ENCODE data around the gene QSOX2. TPM values are rescaled to one million over a fixed set of nuclear protein-coding genes. Genes with fewer than 3 reads are reported as not detected.

QSOX2 gene
- polyA plus RNA-seq, 4 donors: 1.4 to 11.0 (median 4.3) TPM

DNA sequence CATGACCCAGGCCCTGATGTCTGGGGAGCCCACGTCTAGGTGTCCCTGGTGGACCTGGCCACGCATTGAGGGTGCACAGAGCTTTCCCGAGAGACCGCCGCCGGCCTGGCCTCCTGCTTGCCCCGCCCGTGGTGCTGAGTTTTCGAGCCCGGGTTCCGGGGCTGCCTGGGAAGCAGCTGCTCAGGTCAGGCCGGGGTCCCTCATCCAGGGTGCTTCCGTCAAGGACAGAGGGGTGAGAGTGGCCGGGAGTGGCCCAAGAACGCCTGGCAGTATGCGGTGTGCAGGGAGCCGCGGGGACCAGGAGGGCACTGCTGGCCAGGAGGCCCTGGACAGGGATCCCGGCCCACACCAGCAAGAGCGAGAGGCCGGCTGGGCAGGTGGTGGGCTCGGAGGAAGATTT is 38.7 kb upstream of the QSOX2 start:
- DNase-seq: no peak
- no peak for FAIRE-seq
- Histone ChIP-seq H3K4me1 (ENCODE audit: control insufficient read depth in 3 of 3, insufficient read depth in 2 of 3, low read depth in 1 of 3, low read length in 2 of 3) (peaks cover 0 to 3% (median 0%) of the 10 kb centered on the region in 3 donors), H3K36me3 (ENCODE audit: control insufficient read depth in 3 of 3, insufficient read depth in 2 of 3, low read depth in 1 of 3, low read length in 3 of 3) (no peaks in the 10 kb centered on the region), H3K9me3 (ENCODE audit: control insufficient read depth in 2 of 2, insufficient read depth in 1 of 2, low read depth in 1 of 2, low read length in 1 of 2) (peaks cover 0 to 4% of the 10 kb centered on the region in 2 donors), H3K27ac (ENCODE audit: low read depth in 1 of 3, low read length in 2 of 3) (no peak overlapping the region), H3K27me3 (ENCODE audit: control insufficient read depth in 3 of 3, insufficient read depth in 3 of 3, low read length in 3 of 3) (peaks cover 0 to 4% (median 0%) of the 10 kb centered on the region in 3 donors), H3K4me3 (ENCODE audit: low read depth in 1 of 3, low read length in 3 of 3) (no peak overlapping the region)
- WGBS, 3 donors: 57 to 71% (median 67%) methylated on average over 18 to 22 of the region's 22 CpGs

GRCh38 chr9:136283291-136284235 is 38.0 kb upstream of the QSOX2 start:
- H3K9me3 ChIP-seq (ENCODE audit: control insufficient read depth in 2 of 2, insufficient read depth in 1 of 2, low read depth in 1 of 2, low read length in 1 of 2): peaks cover 0 to 4% of the 10 kb centered on the region in 2 donors
- H3K27ac ChIP-seq (ENCODE audit: low read depth in 1 of 3, low read length in 2 of 3): no peak overlapping the region
- peaks cover 0 to 4% (median 0%) of the 10 kb centered on the region in 3 donors for H3K27me3 ChIP-seq (ENCODE audit: control insufficient read depth in 3 of 3, insufficient read depth in 3 of 3, low read length in 3 of 3)
- DNase-seq (peak; percentile 77 to 80), FAIRE-seq (no peak)
- 3 to 19% (median 10%) methylated on average over 29 to 31 of the region's 32 CpGs for WGBS, 3 donors
- H3K4me1 ChIP-seq (ENCODE audit: control insufficient read depth in 3 of 3, insufficient read depth in 2 of 3, low read depth in 1 of 3, low read length in 2 of 3): peaks cover 0 to 3% (median 0%) of the 10 kb centered on the region in 3 donors
- H3K36me3 ChIP-seq (ENCODE audit: control insufficient read depth in 3 of 3, insufficient read depth in 2 of 3, low read depth in 1 of 3, low read length in 3 of 3): no peaks in the 10 kb centered on the region
- peak overlapping the region in 1 of 3 donors; percentile 0 for H3K4me3 ChIP-seq (ENCODE audit: low read depth in 1 of 3, low read length in 3 of 3)

GRCh38 chr9:136282272-136282861 is 36.8 kb upstream of the QSOX2 start:
- FAIRE-seq (no peak), DNase-seq (peak in 1 of 2 donors; percentile 15)
- Histone ChIP-seq H3K27me3 (ENCODE audit: control insufficient read depth in 3 of 3, insufficient read depth in 3 of 3, low read length in 3 of 3) (peaks cover 0 to 4% (median 0%) of the 10 kb centered on the region in 3 donors), H3K9me3 (ENCODE audit: control insufficient read depth in 2 of 2, insufficient read depth in 1 of 2, low read depth in 1 of 2, low read length in 1 of 2) (peaks cover 0 to 4% of the 10 kb centered on the region in 2 donors), H3K27ac (ENCODE audit: low read depth in 1 of 3, low read length in 2 of 3) (no peak overlapping the region), H3K4me1 (ENCODE audit: control insufficient read depth in 3 of 3, insufficient read depth in 2 of 3, low read depth in 1 of 3, low read length in 2 of 3) (peaks cover 0 to 3% (median 0%) of the 10 kb centered on the region in 3 donors), H3K4me3 (ENCODE audit: low read depth in 1 of 3, low read length in 3 of 3) (no peak overlapping the region), H3K36me3 (ENCODE audit: control insufficient read depth in 3 of 3, insufficient read depth in 2 of 3, low read depth in 1 of 3, low read length in 3 of 3) (no peaks in the 10 kb centered on the region)
- WGBS, 3 donors: 25 to 58% (median 25%) methylated on average over 14 of the region's 14 CpGs

- H3K4me1 ChIP-seq (ENCODE audit: control insufficient read depth in 3 of 3, insufficient read depth in 2 of 3, low read depth in 1 of 3, low read length in 2 of 3): peaks cover 0 to 3% (median 0%) of the 10 kb centered on the region in 3 donors
- H3K36me3 ChIP-seq (ENCODE audit: control insufficient read depth in 3 of 3, insufficient read depth in 2 of 3, low read depth in 1 of 3, low read length in 3 of 3): no peaks in the 10 kb centered on the region
- 82 to 87% (median 87%) methylated on average over 36 to 39 of the region's 39 CpGs for WGBS, 3 donors
- FAIRE-seq: no peak
- peaks cover 0 to 4% of the 10 kb centered on the region in 2 donors for H3K9me3 ChIP-seq (ENCODE audit: control insufficient read depth in 2 of 2, insufficient read depth in 1 of 2, low read depth in 1 of 2, low read length in 1 of 2)
- DNase-seq: no peak
- peaks cover 0 to 1% (median 0%) of the 10 kb centered on the region in 3 donors for H3K27me3 ChIP-seq (ENCODE audit: control insufficient read depth in 3 of 3, insufficient read depth in 3 of 3, low read length in 3 of 3)
- H3K27ac ChIP-seq (ENCODE audit: low read depth in 1 of 3, low read length in 2 of 3): no peak overlapping the region
- no peak overlapping the region for H3K4me3 ChIP-seq (ENCODE audit: low read depth in 1 of 3, low read length in 3 of 3)
These were observed 36.0 kb upstream of the QSOX2 start for GRCh38 chr9:136281421-136282271.

DNA sequence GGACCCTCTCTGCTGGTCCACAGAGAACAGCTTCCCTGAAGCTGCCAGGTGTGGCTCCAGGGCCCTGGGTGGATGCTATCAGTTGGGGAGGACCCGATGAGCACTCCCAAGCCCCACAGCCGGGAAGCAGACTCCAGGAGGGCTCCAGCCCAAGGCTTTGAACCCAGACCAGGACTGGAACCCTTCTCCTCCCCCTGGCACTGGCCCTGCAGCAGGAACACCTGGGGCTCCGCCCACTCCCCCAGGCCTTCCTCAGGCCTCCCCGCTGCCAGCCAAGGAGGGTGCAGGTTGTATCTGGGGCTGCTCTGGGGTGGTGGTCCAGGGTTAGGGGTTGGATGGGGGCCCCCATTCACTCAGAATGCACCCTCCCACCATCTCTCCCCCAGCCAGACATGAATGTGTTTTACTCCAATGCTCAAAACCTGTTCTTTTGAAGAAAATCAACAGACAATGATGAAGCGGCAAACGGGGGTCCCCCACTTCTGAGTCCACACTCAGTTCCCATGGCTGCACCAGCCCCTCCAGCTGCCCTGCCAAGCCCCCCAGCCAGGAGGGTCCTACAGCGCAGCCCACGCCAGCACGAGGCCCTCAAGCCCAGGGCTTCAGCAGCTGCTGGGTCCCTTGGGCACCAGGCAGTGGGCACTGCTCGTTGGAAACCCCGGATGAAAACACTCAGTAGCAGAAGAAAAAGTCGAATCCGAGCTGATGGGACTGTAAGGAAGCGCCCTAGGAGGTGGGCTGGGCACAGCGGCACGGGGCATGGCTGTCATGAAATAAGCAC is 35.1 kb upstream of the QSOX2 start:
- FAIRE-seq (no peak), DNase-seq (no peak)
- Histone ChIP-seq H3K27ac (ENCODE audit: low read depth in 1 of 3, low read length in 2 of 3) (no peak overlapping the region), H3K4me1 (ENCODE audit: control insufficient read depth in 3 of 3, insufficient read depth in 2 of 3, low read depth in 1 of 3, low read length in 2 of 3) (peaks cover 0 to 3% (median 0%) of the 10 kb centered on the region in 3 donors), H3K4me3 (ENCODE audit: low read depth in 1 of 3, low read length in 3 of 3) (no peak overlapping the region), H3K27me3 (ENCODE audit: control insufficient read depth in 3 of 3, insufficient read depth in 3 of 3, low read length in 3 of 3) (peaks cover 0 to 3% (median 0%) of the 10 kb centered on the region in 3 donors), H3K9me3 (ENCODE audit: control insufficient read depth in 2 of 2, insufficient read depth in 1 of 2, low read depth in 1 of 2, low read length in 1 of 2) (peaks cover 0 to 4% of the 10 kb centered on the region in 2 donors), H3K36me3 (ENCODE audit: control insufficient read depth in 3 of 3, insufficient read depth in 2 of 3, low read depth in 1 of 3, low read length in 3 of 3) (no peaks in the 10 kb centered on the region)
- 78 to 86% (median 82%) methylated on average over 16 of the region's 16 CpGs for WGBS, 3 donors

- Histone ChIP-seq H3K4me3 (ENCODE audit: low read depth in 1 of 3, low read length in 3 of 3) (no peak overlapping the region), H3K4me1 (ENCODE audit: control insufficient read depth in 3 of 3, insufficient read depth in 2 of 3, low read depth in 1 of 3, low read length in 2 of 3) (peaks cover 0 to 3% (median 0%) of the 10 kb centered on the region in 3 donors), H3K27ac (ENCODE audit: low read depth in 1 of 3, low read length in 2 of 3) (no peak overlapping the region), H3K27me3 (ENCODE audit: control insufficient read depth in 3 of 3, insufficient read depth in 3 of 3, low read length in 3 of 3) (peaks cover 0 to 6% (median 0%) of the 10 kb centered on the region in 3 donors), H3K36me3 (ENCODE audit: control insufficient read depth in 3 of 3, insufficient read depth in 2 of 3, low read depth in 1 of 3, low read length in 3 of 3) (no peaks in the 10 kb centered on the region), H3K9me3 (ENCODE audit: control insufficient read depth in 2 of 2, insufficient read depth in 1 of 2, low read depth in 1 of 2, low read length in 1 of 2) (peaks cover 0 to 4% of the 10 kb centered on the region in 2 donors)
- 85 to 87% (median 86%) methylated on average over 6 of the region's 6 CpGs for WGBS, 3 donors
- no peak for DNase-seq
- no peak for FAIRE-seq
These were observed 33.9 kb upstream of the QSOX2 start for GRCh38 chr9:136279471-136279870.

DNA sequence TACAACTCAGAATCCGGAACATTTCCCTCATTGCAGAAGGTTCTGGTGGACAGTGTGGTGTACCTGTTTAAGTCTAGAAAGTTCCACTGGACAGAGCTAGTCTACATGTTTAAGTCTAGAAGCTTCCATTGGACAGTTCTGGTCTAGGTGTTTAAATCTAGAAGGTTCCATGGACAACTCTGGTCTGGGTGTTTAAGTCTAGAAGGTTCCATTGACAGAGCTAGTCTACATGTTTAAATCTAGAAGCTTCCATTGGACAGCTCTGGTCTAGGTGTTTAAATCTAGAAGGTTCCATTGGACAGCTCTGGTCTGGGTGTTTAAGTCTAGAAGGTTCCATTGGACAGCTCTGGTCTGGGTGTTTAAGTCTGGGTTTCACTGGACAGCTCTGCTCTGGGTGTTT is 33.3 kb upstream of the QSOX2 start:
- H3K27ac ChIP-seq (ENCODE audit: low read depth in 1 of 3, low read length in 2 of 3): no peak overlapping the region
- DNase-seq: no peak
- no peak overlapping the region for H3K4me3 ChIP-seq (ENCODE audit: low read depth in 1 of 3, low read length in 3 of 3)
- H3K9me3 ChIP-seq (ENCODE audit: control insufficient read depth in 2 of 2, insufficient read depth in 1 of 2, low read depth in 1 of 2, low read length in 1 of 2): peaks cover 0 to 4% of the 10 kb centered on the region in 2 donors
- WGBS, 3 donors: 81 to 95% (median 88%) methylated on average over 1 of the region's 1 CpG
- H3K27me3 ChIP-seq (ENCODE audit: control insufficient read depth in 3 of 3, insufficient read depth in 3 of 3, low read length in 3 of 3): peaks cover 0 to 6% (median under 1%) of the 10 kb centered on the region in 3 donors
- no peak for FAIRE-seq
- H3K36me3 ChIP-seq (ENCODE audit: control insufficient read depth in 3 of 3, insufficient read depth in 2 of 3, low read depth in 1 of 3, low read length in 3 of 3): no peaks in the 10 kb centered on the region
- H3K4me1 ChIP-seq (ENCODE audit: control insufficient read depth in 3 of 3, insufficient read depth in 2 of 3, low read depth in 1 of 3, low read length in 2 of 3): peaks cover 0 to 3% (median 0%) of the 10 kb centered on the region in 3 donors

All from small intestine (tissue), 7 donors.